Suprapubic skin (tissue), 4 donors: ENCODE results near the gene SIVA1.

ENCODE experiments used
- POLR2A ChIP-seq, 2 donors: fragments of 450-650 bp; IDR thresholded peaks; one replicate each; pipeline ENCODE4 v1.6.1; 2017; ENCODE audit warnings: antibody characterized with exemption in 2 of 2, mild to moderate bottlenecking in 2 of 2, moderate library complexity in 2 of 2
- POLR2AphosphoS5 ChIP-seq, 3 donors: sonication (generic); formaldehyde crosslinking; IDR thresholded peaks; one replicate each; pipeline ENCODE4 v1.6.1; 2017; ENCODE audit warnings: antibody characterized with exemption in 3 of 3
- TF ChIP-seq, protein P1 (sequence below), 2 donors: fragments of 200-600 bp in 1 of 2; fragments of 450-650 bp in 1 of 2; sonication (generic) in 1 of 2; IDR thresholded peaks; one replicate each; pipeline ENCODE4 v1.5.1; 2016 to 2019; ENCODE audit warnings: antibody characterized with exemption in 2 of 2, mild to moderate bottlenecking in 1 of 2, moderate library complexity in 1 of 2

DNA sequence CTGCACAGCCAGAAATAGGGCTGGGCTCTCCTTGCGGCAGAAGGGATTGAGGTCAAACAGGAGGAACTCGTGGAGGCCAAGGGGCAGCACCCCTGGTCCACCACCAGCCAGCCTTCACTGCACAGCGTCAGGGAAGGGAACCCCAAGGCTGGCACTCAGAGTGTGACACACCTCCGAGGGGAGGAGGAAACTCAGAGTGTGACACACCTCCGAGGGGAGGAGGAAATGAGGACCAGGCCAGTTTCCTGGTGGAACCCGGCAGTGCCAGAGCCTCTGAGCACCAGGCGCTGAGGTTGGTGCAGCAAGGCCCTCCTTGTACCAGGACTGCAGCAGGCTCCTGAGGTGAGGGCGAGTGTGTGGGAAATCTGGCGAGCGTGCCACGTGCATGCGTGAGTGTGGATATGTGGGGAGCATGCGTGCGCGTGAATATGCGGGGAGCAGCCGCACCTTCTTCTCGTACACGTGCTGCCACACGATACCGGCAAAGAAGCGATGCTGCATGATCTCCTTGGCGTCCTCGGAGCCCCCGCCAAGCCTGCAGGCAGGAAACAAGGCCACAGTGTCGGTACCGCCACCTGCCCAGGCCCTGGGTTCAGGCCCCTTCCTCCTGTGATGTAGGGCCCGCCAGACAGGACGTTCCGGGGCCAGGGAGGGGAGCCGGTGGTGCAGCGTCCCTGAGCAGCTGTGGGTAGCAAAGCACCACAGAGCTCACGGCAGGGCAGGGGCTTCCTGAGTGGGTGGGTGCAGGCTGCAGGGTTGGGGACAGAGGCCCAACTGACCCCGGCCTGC lies 19.2 kb downstream of the SIVA1 start:
- TF ChIP-seq, protein P1, sequence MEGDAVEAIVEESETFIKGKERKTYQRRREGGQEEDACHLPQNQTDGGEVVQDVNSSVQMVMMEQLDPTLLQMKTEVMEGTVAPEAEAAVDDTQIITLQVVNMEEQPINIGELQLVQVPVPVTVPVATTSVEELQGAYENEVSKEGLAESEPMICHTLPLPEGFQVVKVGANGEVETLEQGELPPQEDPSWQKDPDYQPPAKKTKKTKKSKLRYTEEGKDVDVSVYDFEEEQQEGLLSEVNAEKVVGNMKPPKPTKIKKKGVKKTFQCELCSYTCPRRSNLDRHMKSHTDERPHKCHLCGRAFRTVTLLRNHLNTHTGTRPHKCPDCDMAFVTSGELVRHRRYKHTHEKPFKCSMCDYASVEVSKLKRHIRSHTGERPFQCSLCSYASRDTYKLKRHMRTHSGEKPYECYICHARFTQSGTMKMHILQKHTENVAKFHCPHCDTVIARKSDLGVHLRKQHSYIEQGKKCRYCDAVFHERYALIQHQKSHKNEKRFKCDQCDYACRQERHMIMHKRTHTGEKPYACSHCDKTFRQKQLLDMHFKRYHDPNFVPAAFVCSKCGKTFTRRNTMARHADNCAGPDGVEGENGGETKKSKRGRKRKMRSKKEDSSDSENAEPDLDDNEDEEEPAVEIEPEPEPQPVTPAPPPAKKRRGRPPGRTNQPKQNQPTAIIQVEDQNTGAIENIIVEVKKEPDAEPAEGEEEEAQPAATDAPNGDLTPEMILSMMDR (IDR thresholded peaks at IDR 0.05), result no peak
- no peak for TF ChIP-seq POLR2A (IDR thresholded peaks at IDR 0.05)
- no peak for TF ChIP-seq POLR2AphosphoS5 (IDR thresholded peaks at IDR 0.05)
